DOHH2 (cell line): ENCODE results near the gene DLL1.

Experiments used
- H3F3A ChIP-seq: fragments of 200-600 bp; sonication (generic), shearing (Covaris generic); 2 replicates; pipeline ENCODE4 v1.6.0; 2016; ENCODE audit warnings: antibody characterized with exemption, mild to moderate bottlenecking; ENCODE audit not compliant: control insufficient read depth, insufficient read depth
- H3K27ac ChIP-seq: fragments of 200-600 bp; sonication (generic); 2 replicates; pipeline ENCODE4 v1.5.1; 2014; ENCODE audit warnings: low read depth, mild to moderate bottlenecking, low read length, moderate library complexity
- H3K27me3 ChIP-seq: fragments of 200-600 bp; sonication (generic); 2 replicates; pipeline ENCODE4 v1.6.1; 2014; ENCODE audit warnings: mild to moderate bottlenecking, low read length, mixed read lengths; ENCODE audit not compliant: control insufficient read depth
- H3K36me3 ChIP-seq: fragments of 200-600 bp; sonication (generic); 2 replicates; pipeline ENCODE4 v1.6.1; 2014; ENCODE audit warnings: mild to moderate bottlenecking, low read length, moderate library complexity, mixed read lengths; ENCODE audit not compliant: control insufficient read depth
- H3K4me1 ChIP-seq: fragments of 200-600 bp; sonication (generic); 2 replicates; pipeline ENCODE4 v1.6.1; 2014; ENCODE audit warnings: mild to moderate bottlenecking, low read length, mixed read lengths; ENCODE audit not compliant: control insufficient read depth
- H3K4me2 ChIP-seq: fragments of 200-600 bp; sonication (generic); 2 replicates; pipeline ENCODE4 v1.6.0; 2014; ENCODE audit warnings: mild to moderate bottlenecking, low read length, moderate library complexity
- H3K4me3 ChIP-seq: fragments of 200-600 bp; sonication (generic); 2 replicates; pipeline ENCODE4 v1.5.1; 2014; ENCODE audit warnings: mild to moderate bottlenecking, low read length, mixed read lengths
- H3K79me2 ChIP-seq: fragments of 200-600 bp; sonication (generic); 2 replicates; pipeline ENCODE4 v1.6.1; 2014; ENCODE audit warnings: mild to moderate bottlenecking, low read length, mixed read lengths; ENCODE audit not compliant: control insufficient read depth
- H3K9me2 ChIP-seq: fragments of 200-600 bp; sonication (generic); replicated peaks from 2 replicates; pipeline ENCODE4 v1.6.1; 2014; ENCODE audit warnings: mild to moderate bottlenecking, low read length, mixed read lengths; ENCODE audit not compliant: control insufficient read depth
- H3K9me3 ChIP-seq: fragments of 200-600 bp; sonication (generic); 2 replicates; pipeline ENCODE4 v1.6.1; 2014; ENCODE audit warnings: antibody characterized with exemption, low read length, mixed read lengths; ENCODE audit not compliant: control insufficient read depth, insufficient read depth
- H4K20me1 ChIP-seq: fragments of 200-600 bp; sonication (generic); 2 replicates; pipeline ENCODE4 v1.6.0; 2014; ENCODE audit warnings: low read depth, mild to moderate bottlenecking, antibody characterized with exemption, low read length, moderate library complexity; ENCODE audit not compliant: control insufficient read depth, insufficient read depth
- EZH2phosphoT487 ChIP-seq: fragments of 200-600 bp; sonication (generic); IDR thresholded peaks from 2 replicates; pipeline ENCODE4 v1.6.1; 2017; ENCODE audit warnings: borderline replicate concordance, mild to moderate bottlenecking, antibody characterized with exemption, low read length, moderate library complexity, mixed read lengths
- TF ChIP-seq, protein P1 (sequence below): fragments of 200-600 bp; sonication (generic); IDR thresholded peaks from one replicate; pipeline ENCODE4 v1.5.1; 2014; ENCODE audit warnings: antibody characterized with exemption, mild to moderate bottlenecking, low read depth, low read length; ENCODE audit not compliant: poor library complexity, severe bottlenecking

DLL1 gene

GRCh38 chr6:170291271-170292110 is 613 bp upstream of the DLL1 start:
- Histone ChIP-seq H3K9me3 (no peaks in the 10 kb centered on the region), H3K4me1 (peaks cover 40% of the 10 kb centered on the region), H4K20me1 (0 out of 2 replicates have a peak, but pooled peaks cover 3% of the 10 kb centered on the region), H3K4me3 (peak overlapping the region; percentile 44), H3F3A (0 out of 2 replicates have a peak, but pooled peaks cover 3% of the 10 kb centered on the region), H3K79me2 (no peaks in the 10 kb centered on the region), H3K27me3 (peaks cover 90% of the 10 kb centered on the region), H3K9me2 (no peaks in the 10 kb centered on the region), H3K27ac (no peak overlapping the region), H3K4me2 (peak overlapping the region; percentile 53), H3K36me3 (no peaks in the 10 kb centered on the region)
- TF ChIP-seq, protein P1, sequence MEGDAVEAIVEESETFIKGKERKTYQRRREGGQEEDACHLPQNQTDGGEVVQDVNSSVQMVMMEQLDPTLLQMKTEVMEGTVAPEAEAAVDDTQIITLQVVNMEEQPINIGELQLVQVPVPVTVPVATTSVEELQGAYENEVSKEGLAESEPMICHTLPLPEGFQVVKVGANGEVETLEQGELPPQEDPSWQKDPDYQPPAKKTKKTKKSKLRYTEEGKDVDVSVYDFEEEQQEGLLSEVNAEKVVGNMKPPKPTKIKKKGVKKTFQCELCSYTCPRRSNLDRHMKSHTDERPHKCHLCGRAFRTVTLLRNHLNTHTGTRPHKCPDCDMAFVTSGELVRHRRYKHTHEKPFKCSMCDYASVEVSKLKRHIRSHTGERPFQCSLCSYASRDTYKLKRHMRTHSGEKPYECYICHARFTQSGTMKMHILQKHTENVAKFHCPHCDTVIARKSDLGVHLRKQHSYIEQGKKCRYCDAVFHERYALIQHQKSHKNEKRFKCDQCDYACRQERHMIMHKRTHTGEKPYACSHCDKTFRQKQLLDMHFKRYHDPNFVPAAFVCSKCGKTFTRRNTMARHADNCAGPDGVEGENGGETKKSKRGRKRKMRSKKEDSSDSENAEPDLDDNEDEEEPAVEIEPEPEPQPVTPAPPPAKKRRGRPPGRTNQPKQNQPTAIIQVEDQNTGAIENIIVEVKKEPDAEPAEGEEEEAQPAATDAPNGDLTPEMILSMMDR = no peak
- no peak for TF ChIP-seq EZH2phosphoT487

DNA sequence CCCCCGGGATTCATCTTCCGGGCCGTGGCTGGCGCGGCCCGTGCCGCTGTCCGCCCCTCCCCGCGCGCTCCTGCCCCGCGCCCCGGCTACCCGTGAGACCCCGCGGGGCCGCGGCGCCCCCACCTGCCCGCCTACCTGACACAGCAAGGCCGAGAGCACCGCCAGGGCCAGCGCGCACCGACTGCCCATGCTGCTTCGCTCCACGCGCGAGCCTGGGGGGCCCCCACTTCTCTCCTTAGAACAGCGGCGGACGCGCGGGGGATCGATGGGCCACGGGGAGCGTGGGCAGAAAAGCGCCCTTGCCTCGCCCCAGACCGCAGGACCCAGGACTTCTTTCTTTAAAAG is 955 bp downstream of the DLL1 start:
- peak overlapping the region; percentile 66 for H3K4me2 ChIP-seq
- 0 out of 2 replicates have a peak, but pooled peaks cover 3% of the 10 kb centered on the region for H4K20me1 ChIP-seq
- no peaks in the 10 kb centered on the region for H3K9me2 ChIP-seq
- no peaks in the 10 kb centered on the region for H3K79me2 ChIP-seq
- H3K9me3 ChIP-seq = no peaks in the 10 kb centered on the region
- peak overlapping the region; percentile 59 for H3K4me3 ChIP-seq
- peaks cover 28% of the 10 kb centered on the region for H3K4me1 ChIP-seq
- TF ChIP-seq, protein P1 = no peak
- TF ChIP-seq EZH2phosphoT487 = no peak
- no peak overlapping the region for H3K27ac ChIP-seq
- 0 out of 2 replicates have a peak, but pooled peaks cover 3% of the 10 kb centered on the region for H3F3A ChIP-seq
- no peaks in the 10 kb centered on the region for H3K36me3 ChIP-seq
- H3K27me3 ChIP-seq = peaks cover 77% of the 10 kb centered on the region

DNA sequence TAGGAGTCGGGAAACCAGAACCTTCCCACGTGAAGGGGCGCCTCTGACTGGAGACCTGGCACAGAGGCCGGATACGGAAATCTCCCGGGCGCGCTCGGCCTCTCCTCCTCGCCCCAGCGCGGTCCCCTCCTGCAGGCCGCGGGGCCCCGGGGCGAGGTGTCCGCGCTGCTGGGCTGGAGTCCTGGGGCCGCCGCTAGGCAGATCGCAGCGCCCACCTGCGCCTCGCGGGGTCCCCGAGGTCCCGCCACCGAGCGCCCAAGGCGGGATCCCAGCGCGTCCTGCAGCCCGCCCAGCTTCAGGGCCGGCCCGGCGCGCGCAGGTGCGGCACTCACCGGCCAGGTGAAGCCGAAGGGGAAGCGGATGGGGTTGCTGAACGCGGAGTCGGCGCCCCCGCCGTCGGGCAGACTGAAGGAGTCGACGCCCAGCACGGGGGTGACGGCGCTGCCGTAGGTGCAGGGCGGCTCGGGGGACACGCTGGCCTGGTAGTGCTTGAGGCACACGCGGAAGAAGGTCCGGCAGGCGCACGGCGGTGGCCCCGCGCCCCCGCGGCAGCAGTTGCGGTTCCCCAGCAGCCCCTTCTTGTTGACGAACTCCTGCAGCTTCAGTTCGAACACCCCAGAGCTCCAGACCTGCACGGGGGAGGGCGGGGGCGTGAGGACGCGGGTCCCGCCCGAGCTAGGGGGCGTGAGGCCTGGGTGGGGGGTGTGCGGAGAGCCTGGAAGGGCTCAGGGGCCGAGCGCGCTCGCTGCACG is 1.5 kb downstream of the DLL1 start:
- no peaks in the 10 kb centered on the region for H3K79me2 ChIP-seq
- H3K9me3 ChIP-seq = no peaks in the 10 kb centered on the region
- 0 out of 2 replicates have a peak, but pooled peaks cover 3% of the 10 kb centered on the region for H3F3A ChIP-seq
- peak overlapping the region; percentile 66 for H3K4me2 ChIP-seq
- TF ChIP-seq EZH2phosphoT487 = peak; percentile 40; the same call in 1 of the 2 replicates
- TF ChIP-seq, protein P1 = no peak
- no peak overlapping the region for H3K27ac ChIP-seq
- 0 out of 2 replicates have a peak, but pooled peaks cover 3% of the 10 kb centered on the region for H4K20me1 ChIP-seq
- H3K36me3 ChIP-seq = no peaks in the 10 kb centered on the region
- peak overlapping the region; percentile 59; the same call in 1 of the 2 replicates for H3K4me3 ChIP-seq
- H3K9me2 ChIP-seq = no peaks in the 10 kb centered on the region
- peaks cover 27% of the 10 kb centered on the region for H3K4me1 ChIP-seq
- peaks cover 72% of the 10 kb centered on the region for H3K27me3 ChIP-seq
